ENCODE measurements around the gene RAD51B. TPM values are rescaled to one million over a fixed set of nuclear protein-coding genes. Genes with fewer than 3 reads are reported as not detected.

RAD51B gene
- total RNA-seq, 1 experiment from 2014 or later, result 23.3 TPM

GRCh38 chr14:68770051-68770450, 950.5 kb downstream of the RAD51B start:
- no TSS peak for BruUV-seq (replicated peaks)
- POLR2A ChIA-PET (ENCODE audit: low non-redundant PET), result no interaction called here
- H3K27ac ChIP-seq (ENCODE audit: low read depth, low read length, poor library complexity, severe bottlenecking), result no peak overlapping the region

GRCh38 chr14:68770553-68771286, 951.1 kb downstream of the RAD51B start:
- Histone ChIP-seq H3K4me3 (ENCODE audit: low read depth, low read length, poor library complexity, severe bottlenecking) (no peak overlapping the region), H3K27me3 (replicated peaks; ENCODE audit: insufficient read depth, low read depth, low read length, poor library complexity) (no peaks in the 10 kb centered on the region), H3K36me3 (ENCODE audit: insufficient read depth, low read length, poor library complexity, severe bottlenecking) (no peaks in the 10 kb centered on the region), H3K27ac (ENCODE audit: low read depth, low read length, poor library complexity, severe bottlenecking) (no peak overlapping the region), H3K4me1 (ENCODE audit: insufficient read depth, low read length, poor library complexity, severe bottlenecking) (no peaks in the 10 kb centered on the region), H3K9me3 (ENCODE audit: low read depth, low read length, poor library complexity, severe bottlenecking) (no peaks in the 10 kb centered on the region)
- POLR2A ChIA-PET (ENCODE audit: low non-redundant PET), result no interaction called here
- intact Hi-C loops (cut with micrococcal nuclease; ENCODE audit: unreplicated experiment), result no loop called here
- CTCF ChIA-PET, result no interaction called here
- no TSS peak for BruUV-seq (replicated peaks)
- TF ChIP-seq, protein P1, sequence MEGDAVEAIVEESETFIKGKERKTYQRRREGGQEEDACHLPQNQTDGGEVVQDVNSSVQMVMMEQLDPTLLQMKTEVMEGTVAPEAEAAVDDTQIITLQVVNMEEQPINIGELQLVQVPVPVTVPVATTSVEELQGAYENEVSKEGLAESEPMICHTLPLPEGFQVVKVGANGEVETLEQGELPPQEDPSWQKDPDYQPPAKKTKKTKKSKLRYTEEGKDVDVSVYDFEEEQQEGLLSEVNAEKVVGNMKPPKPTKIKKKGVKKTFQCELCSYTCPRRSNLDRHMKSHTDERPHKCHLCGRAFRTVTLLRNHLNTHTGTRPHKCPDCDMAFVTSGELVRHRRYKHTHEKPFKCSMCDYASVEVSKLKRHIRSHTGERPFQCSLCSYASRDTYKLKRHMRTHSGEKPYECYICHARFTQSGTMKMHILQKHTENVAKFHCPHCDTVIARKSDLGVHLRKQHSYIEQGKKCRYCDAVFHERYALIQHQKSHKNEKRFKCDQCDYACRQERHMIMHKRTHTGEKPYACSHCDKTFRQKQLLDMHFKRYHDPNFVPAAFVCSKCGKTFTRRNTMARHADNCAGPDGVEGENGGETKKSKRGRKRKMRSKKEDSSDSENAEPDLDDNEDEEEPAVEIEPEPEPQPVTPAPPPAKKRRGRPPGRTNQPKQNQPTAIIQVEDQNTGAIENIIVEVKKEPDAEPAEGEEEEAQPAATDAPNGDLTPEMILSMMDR (conservative IDR thresholded peaks at IDR 0.05; ENCODE audit: low read depth, low read length), result no peak
- TF ChIP-seq EZH2 (IDR thresholded peaks at IDR 0.05; ENCODE audit: borderline replicate concordance, low read depth, low read length, poor library complexity, severe bottlenecking), result no peak
- DNase-seq (ENCODE audit: low spot score), result no peak

More at GRCh38 chr14:68770051-68770450, 950.5 kb downstream of the RAD51B start:
- no peaks in the 10 kb centered on the region for H3K27me3 ChIP-seq (replicated peaks; ENCODE audit: insufficient read depth, low read depth, low read length, poor library complexity)
- H3K4me1 ChIP-seq (ENCODE audit: insufficient read depth, low read length, poor library complexity, severe bottlenecking), result no peaks in the 10 kb centered on the region
- CTCF ChIA-PET, result no interaction called here
- no peaks in the 10 kb centered on the region for H3K36me3 ChIP-seq (ENCODE audit: insufficient read depth, low read length, poor library complexity, severe bottlenecking)
- TF ChIP-seq EZH2 (IDR thresholded peaks at IDR 0.05; ENCODE audit: borderline replicate concordance, low read depth, low read length, poor library complexity, severe bottlenecking), result no peak
- TF ChIP-seq, protein P1 (conservative IDR thresholded peaks at IDR 0.05; ENCODE audit: low read depth, low read length), result no peak
- no peaks in the 10 kb centered on the region for H3K9me3 ChIP-seq (ENCODE audit: low read depth, low read length, poor library complexity, severe bottlenecking)
- DNase-seq (ENCODE audit: low spot score), result no peak
- intact Hi-C loops (cut with micrococcal nuclease; ENCODE audit: unreplicated experiment), result no loop called here
- no peak overlapping the region for H3K4me3 ChIP-seq (ENCODE audit: low read depth, low read length, poor library complexity, severe bottlenecking)

DNA sequence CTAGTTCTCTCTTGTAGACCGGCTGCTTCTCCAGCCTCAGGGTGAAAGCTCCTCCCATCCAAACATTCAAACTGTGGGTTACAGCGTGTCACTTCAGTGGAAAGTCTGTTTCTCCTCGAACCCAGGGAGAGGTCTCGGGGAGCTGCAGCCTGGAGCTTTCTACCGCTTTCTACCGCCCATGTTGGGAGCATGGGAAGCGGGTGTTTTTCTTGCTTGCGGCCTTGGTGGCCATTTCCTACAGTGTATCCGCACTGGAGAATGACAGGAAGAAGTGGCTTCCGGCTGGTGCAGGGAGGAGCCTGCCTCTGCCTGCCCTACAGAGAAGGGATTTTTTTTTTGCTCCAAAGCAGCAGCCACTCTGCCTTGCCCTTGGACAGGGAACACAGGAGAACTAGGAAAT, 952.1 kb downstream of the RAD51B start:
- intact Hi-C loops (cut with micrococcal nuclease; ENCODE audit: unreplicated experiment), result no loop called here
- no TSS peak for BruUV-seq (replicated peaks)
- TF ChIP-seq, protein P1 (conservative IDR thresholded peaks at IDR 0.05; ENCODE audit: low read depth, low read length), result no peak
- POLR2A ChIA-PET (ENCODE audit: low non-redundant PET), result no interaction called here
- no peaks in the 10 kb centered on the region for H3K36me3 ChIP-seq (ENCODE audit: insufficient read depth, low read length, poor library complexity, severe bottlenecking)
- no peak for DNase-seq (ENCODE audit: low spot score)
- CTCF ChIA-PET, result no interaction called here
- no peak overlapping the region for H3K27ac ChIP-seq (ENCODE audit: low read depth, low read length, poor library complexity, severe bottlenecking)
- no peaks in the 10 kb centered on the region for H3K9me3 ChIP-seq (ENCODE audit: low read depth, low read length, poor library complexity, severe bottlenecking)
- no peaks in the 10 kb centered on the region for H3K4me1 ChIP-seq (ENCODE audit: insufficient read depth, low read length, poor library complexity, severe bottlenecking)
- no peaks in the 10 kb centered on the region for H3K27me3 ChIP-seq (replicated peaks; ENCODE audit: insufficient read depth, low read depth, low read length, poor library complexity)
- no peak overlapping the region for H3K4me3 ChIP-seq (ENCODE audit: low read depth, low read length, poor library complexity, severe bottlenecking)

All from A673 (cell line).